ENCODE data around the gene ZNF672.

The ZNF672 gene

DNA sequence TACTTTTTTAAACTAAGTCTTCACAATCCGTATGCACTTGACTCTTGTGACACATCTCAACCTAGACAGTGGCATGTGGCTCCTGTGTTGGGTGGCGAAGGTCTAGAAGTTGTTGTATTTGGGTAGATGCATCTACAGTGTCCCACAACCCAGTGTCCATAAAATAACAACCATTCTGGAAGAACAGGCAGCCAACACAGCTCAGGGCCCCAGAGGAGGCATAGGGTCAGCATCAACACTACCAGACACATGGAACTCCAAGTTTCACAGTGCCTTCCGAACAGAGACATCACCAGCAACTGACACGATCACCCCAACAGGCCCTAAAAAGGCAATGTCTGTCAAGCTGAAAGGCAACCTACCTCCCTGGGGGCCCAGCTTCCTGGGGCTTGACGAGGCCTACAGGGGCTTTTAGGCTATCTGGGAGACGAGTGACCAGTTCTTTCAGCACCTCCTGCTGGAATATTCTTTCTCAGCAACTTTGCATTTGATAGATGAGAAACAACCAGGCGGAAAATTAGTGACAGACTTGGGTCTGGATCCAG, 17.9 kb upstream of the ZNF672 start:
- DNase-seq (ENCODE audit: insufficient read length, low spot score) (no peak), FAIRE-seq (no peak)
- TF ChIP-seq, protein P1, sequence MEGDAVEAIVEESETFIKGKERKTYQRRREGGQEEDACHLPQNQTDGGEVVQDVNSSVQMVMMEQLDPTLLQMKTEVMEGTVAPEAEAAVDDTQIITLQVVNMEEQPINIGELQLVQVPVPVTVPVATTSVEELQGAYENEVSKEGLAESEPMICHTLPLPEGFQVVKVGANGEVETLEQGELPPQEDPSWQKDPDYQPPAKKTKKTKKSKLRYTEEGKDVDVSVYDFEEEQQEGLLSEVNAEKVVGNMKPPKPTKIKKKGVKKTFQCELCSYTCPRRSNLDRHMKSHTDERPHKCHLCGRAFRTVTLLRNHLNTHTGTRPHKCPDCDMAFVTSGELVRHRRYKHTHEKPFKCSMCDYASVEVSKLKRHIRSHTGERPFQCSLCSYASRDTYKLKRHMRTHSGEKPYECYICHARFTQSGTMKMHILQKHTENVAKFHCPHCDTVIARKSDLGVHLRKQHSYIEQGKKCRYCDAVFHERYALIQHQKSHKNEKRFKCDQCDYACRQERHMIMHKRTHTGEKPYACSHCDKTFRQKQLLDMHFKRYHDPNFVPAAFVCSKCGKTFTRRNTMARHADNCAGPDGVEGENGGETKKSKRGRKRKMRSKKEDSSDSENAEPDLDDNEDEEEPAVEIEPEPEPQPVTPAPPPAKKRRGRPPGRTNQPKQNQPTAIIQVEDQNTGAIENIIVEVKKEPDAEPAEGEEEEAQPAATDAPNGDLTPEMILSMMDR (IDR thresholded peaks at IDR 0.05; ENCODE audit: insufficient read depth, missing control alignments) = no peak

DNA sequence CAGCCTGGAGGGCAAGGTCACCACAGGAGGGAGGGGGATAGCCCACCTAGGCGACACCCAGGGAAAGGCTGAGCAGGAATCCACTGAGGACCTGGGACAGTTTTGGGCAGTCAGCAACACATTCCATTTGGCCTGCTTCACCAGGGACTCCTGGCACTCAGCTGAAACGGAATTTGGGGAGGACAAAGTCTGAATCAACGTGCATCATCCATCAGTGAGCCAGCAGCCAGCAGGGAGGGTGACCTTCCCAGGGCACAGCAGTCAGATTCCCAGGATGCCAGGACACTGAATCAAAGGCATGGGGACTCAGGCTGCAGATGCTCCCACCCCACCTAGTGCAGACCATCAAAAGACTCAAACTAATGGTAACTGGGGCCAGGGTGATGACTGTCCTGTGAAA, 16.9 kb upstream of the ZNF672 start:
- DNase-seq (ENCODE audit: insufficient read length, low spot score) = no peak
- TF ChIP-seq, protein P1 (IDR thresholded peaks at IDR 0.05; ENCODE audit: insufficient read depth, missing control alignments) = no peak
- FAIRE-seq = no peak

DNA sequence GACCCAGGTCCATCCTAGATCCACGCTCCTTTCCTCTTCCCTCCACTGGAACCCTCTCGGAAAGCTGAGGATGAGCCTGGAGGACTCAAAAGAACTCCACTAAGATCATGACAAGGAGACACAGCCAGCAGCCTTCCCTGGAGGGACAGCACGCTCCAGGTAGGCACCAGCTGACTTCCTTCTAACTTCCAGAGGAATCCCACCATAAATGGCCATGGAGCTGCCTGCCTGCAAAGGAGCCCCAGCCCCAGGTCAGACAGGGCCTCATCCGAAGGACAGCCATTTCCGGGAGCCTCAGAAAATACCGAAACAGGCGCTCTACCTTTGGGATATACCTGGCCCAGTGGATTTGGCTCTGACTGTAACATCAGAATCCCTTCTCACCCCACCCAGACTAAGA, 16.4 kb upstream of the ZNF672 start:
- FAIRE-seq = no peak
- no peak for DNase-seq (ENCODE audit: insufficient read length, low spot score)
- TF ChIP-seq, protein P1 (IDR thresholded peaks at IDR 0.05; ENCODE audit: insufficient read depth, missing control alignments) = no peak

DNA sequence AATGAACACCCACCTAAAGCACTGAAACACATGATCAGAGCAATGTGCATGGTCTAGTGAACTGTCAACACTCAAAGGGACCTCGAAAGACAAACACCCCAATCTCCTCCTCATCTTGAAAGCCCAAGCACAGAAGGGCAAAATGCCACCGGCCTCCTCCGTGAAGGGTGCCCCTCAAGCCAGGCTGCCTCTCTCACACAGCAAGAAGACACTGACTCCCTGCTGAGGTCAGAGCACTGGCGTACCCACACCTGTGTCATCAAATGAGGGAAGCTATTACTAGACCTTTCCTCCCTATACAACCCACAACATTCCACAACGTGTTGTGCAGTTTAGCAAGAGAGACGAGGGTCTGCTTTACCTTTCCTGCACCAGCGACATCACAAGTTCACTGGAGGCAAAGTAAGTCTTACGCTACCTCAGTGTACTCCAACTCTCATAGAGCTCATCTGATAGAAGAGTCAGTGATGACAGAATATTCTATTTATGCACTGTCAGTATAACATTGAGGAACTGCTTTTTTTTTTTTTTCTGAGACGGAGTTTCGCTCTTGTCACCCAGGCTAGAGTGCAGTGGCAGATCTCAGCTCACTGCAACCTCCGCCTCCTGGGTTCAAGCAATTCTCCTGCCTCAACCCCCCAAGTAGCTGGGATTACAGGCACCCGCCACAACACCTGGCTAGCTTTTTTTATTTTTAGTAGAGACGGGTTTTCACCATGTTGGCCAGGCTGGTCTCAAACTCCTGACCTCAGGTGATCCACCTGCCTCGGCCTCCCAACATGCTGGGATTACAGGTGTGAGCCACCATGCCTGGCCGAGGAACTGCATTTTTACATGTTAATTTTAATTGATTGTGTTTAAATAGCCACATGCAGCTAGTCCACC, 15.6 kb upstream of the ZNF672 start:
- DNase-seq (ENCODE audit: insufficient read length, low spot score) = no peak
- no peak for FAIRE-seq
- TF ChIP-seq, protein P1 (IDR thresholded peaks at IDR 0.05; ENCODE audit: insufficient read depth, missing control alignments) = no peak

DNA sequence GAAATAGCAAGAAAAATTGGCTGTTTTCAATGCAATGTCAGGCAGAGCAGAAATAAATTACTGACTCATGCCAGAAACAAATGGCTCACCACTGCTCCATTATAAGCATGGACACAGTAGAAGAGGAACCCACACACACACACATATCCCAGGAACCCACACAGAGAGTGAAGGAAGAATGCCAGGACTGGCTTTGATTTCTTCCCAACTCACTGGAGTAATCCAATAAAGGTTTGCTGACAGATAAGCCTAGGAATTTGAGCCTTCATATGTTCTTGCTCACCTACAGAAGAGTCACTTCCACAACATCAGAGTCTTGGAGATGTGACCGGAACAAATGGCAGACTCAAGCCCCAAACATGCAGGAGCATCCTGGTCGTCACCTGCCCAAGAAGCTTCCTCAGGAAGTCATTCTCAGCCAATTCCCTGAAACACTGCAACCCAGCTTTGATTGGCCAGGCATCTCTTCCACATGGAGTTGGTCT, 14.5 kb upstream of the ZNF672 start:
- DNase-seq (ENCODE audit: insufficient read length, low spot score) (no peak), FAIRE-seq (no peak)
- TF ChIP-seq, protein P1 (IDR thresholded peaks at IDR 0.05; ENCODE audit: insufficient read depth, missing control alignments) = no peak

DNA sequence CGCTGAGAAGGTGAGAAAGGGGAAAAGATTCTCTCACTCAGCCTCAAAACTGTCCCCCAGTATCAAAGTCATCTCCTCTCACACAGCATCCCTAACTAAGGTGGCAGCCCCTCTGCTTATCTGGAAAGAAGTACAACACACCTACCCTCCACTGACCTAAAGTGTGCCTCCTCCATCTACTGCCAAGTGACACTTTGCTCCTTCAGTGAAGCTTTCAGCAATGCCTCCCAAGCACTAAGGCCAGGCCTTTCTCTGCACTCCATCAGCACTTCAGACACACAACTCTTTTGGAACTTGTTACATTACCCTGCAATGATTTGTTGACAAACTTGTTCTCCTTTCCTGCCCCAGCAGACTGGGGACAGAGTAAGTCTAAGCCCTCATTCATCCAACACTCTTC, 13.7 kb upstream of the ZNF672 start:
- TF ChIP-seq, protein P1 (IDR thresholded peaks at IDR 0.05; ENCODE audit: insufficient read depth, missing control alignments) = no peak
- no peak for FAIRE-seq
- no peak for DNase-seq (ENCODE audit: insufficient read length, low spot score)

DNA sequence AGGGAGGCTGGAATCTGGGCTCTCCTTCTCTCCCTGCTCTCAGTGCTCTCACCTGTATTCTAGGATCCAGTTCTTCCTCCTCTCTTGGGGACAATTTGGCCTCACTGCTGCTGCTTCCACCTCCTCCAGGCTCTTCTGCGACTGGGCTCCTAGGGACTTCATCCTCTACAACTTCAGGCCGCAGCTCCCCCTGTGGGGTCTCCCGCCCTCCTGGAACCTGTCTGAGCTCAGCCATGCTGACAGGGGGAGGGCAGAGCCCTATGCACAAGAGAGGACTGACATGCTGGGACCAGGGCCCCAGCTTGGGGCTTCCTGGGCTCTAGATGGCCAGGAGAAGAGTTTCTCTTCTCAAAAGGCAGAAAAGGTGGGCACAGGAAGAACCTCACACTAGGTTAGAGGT, 13.3 kb upstream of the ZNF672 start:
- TF ChIP-seq, protein P1 (IDR thresholded peaks at IDR 0.05; ENCODE audit: insufficient read depth, missing control alignments) = no peak
- FAIRE-seq (no peak), DNase-seq (ENCODE audit: insufficient read length, low spot score) (no peak)
